ENCODE measurements around the gene SLC9C1. TPM values are rescaled to one million over a fixed set of nuclear protein-coding genes. Genes with fewer than 3 reads are reported as not detected.

The SLC9C1 gene
- total RNA-seq, 4 donors from 2014 or later = not detected

GRCh38 chr3:112117841-112118571, 176.0 kb downstream of the SLC9C1 start:
- Histone ChIP-seq H3K36me3 (no peaks in the 10 kb centered on the region), H3K9me3 (no peaks in the 10 kb centered on the region), H3K4me1 (no peaks in the 10 kb centered on the region), H3K4me3 (no peak overlapping the region), H3K27ac (no peak overlapping the region), H3K27me3 (no peaks in the 10 kb centered on the region)
- intact Hi-C loops (cut with DNase I; ENCODE audit: low total_unique reads) = no loop called here
- peak; percentile 24 for DNase-seq
- 83 to 85% methylated on average over 1 to 4 of the region's 4 CpGs for WGBS, 2 donors (ENCODE audit: low coverage in 1 of 2)
- TF ChIP-seq EP300 (IDR thresholded peaks at IDR 0.05; ENCODE audit: low read depth) (no peak), CTCF (IDR thresholded peaks at IDR 0.05) (no peak), POLR2A (IDR thresholded peaks at IDR 0.05) (no peak)
- in situ Hi-C loops (cut with MboI; ENCODE audit: low pct_ligation_motif_present in 1 of 4, low pct_unique_long_range_greater_than_20kb in 1 of 4, low sequenced_read_pairs in 3 of 4) = loop anchor here in 2 of 4 donors (25.0 kb wide), 3 partner anchors 169 to 869 kb away; partner anchors contain the start of genes CD200R1 (in 1 of the 2), GTPBP8 (in 1 of the 2) and SLC9C1 (in 1 of the 2)

DNA sequence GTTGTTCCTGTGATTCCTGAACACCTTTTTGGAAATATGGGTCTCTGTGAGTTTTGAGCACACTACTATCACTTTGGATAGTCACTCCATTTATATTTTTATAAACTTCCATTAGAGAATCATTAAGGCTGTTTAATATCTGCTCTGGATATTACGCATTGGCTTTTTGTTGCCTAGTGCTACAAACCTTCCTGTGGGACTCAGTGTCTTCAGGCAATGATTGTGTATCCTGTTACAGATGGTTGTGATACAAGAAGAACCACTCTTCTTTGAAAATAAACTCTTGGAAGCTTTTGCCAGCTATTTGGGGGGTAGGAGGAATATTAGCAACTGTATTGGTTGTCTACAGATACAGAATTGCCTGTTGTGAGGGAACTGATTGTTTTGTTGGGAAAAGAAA, 176.6 kb downstream of the SLC9C1 start:
- Histone ChIP-seq H3K4me1 (no peaks in the 10 kb centered on the region), H3K36me3 (no peaks in the 10 kb centered on the region), H3K4me3 (no peak overlapping the region), H3K9me3 (no peaks in the 10 kb centered on the region), H3K27ac (no peak overlapping the region), H3K27me3 (no peaks in the 10 kb centered on the region)
- 93 to 100% methylated on average over 1 of the region's 1 CpG for WGBS, 2 donors (ENCODE audit: low coverage in 1 of 2)
- in situ Hi-C loops (cut with MboI; ENCODE audit: low pct_ligation_motif_present in 1 of 4, low pct_unique_long_range_greater_than_20kb in 1 of 4, low sequenced_read_pairs in 3 of 4) = loop anchor here in 2 of 4 donors (25.0 kb wide), 3 partner anchors 170 to 870 kb away; partner anchors contain the start of genes CD200R1 (in 1 of the 2), GTPBP8 (in 1 of the 2) and SLC9C1 (in 1 of the 2)
- intact Hi-C loops (cut with DNase I; ENCODE audit: low total_unique reads) = no loop called here
- TF ChIP-seq CTCF (IDR thresholded peaks at IDR 0.05) (no peak), POLR2A (IDR thresholded peaks at IDR 0.05) (no peak), POLR2AphosphoS5 (IDR thresholded peaks at IDR 0.05) (no peak), EP300 (IDR thresholded peaks at IDR 0.05; ENCODE audit: low read depth) (no peak)
- DNase-seq = no peak

- WGBS, 2 donors (ENCODE audit: low coverage in 1 of 2) = 68 to 81% methylated on average over 9 to 13 of the region's 13 CpGs
- TF ChIP-seq EP300 (IDR thresholded peaks at IDR 0.05; ENCODE audit: low read depth) (no peak), POLR2A (IDR thresholded peaks at IDR 0.05) (no peak), CTCF (IDR thresholded peaks at IDR 0.05) (no peak), POLR2AphosphoS5 (IDR thresholded peaks at IDR 0.05) (no peak)
- no peaks in the 10 kb centered on the region for H3K9me3 ChIP-seq
- no peaks in the 10 kb centered on the region for H3K4me1 ChIP-seq
- H3K27me3 ChIP-seq = no peaks in the 10 kb centered on the region
- DNase-seq = no peak
- H3K27ac ChIP-seq = no peak overlapping the region
- no peak overlapping the region for H3K4me3 ChIP-seq
- intact Hi-C loops (cut with DNase I; ENCODE audit: low total_unique reads) = no loop called here
- in situ Hi-C loops (cut with MboI; ENCODE audit: low pct_ligation_motif_present in 1 of 4, low pct_unique_long_range_greater_than_20kb in 1 of 4, low sequenced_read_pairs in 3 of 4) = loop anchor here in 2 of 4 donors (25.0 kb wide), 3 partner anchors 171 to 871 kb away; partner anchors contain the start of genes CD200R1 (in 1 of the 2), GTPBP8 (in 1 of the 2) and SLC9C1 (in 1 of the 2)
- H3K36me3 ChIP-seq = no peaks in the 10 kb centered on the region
Observed at GRCh38 chr3:112116748-112117186, 177.2 kb downstream of the SLC9C1 start.

- 87% methylated on average over 5 to 6 of the region's 6 CpGs for WGBS, 2 donors (ENCODE audit: low coverage in 1 of 2)
- in situ Hi-C loops (cut with MboI; ENCODE audit: low pct_ligation_motif_present in 1 of 4, low pct_unique_long_range_greater_than_20kb in 1 of 4, low sequenced_read_pairs in 3 of 4) = loop anchor here in 2 of 4 donors (25.0 kb wide), 3 partner anchors 171 to 871 kb away; partner anchors contain the start of genes CD200R1 (in 1 of the 2), GTPBP8 (in 1 of the 2) and SLC9C1 (in 1 of the 2)
Observed at GRCh38 chr3:112115806-112116383, 178.1 kb downstream of the SLC9C1 start.

More at GRCh38 chr3:112115806-112116383, 178.1 kb downstream of the SLC9C1 start:
- Histone ChIP-seq H3K27me3 (no peaks in the 10 kb centered on the region), H3K4me1 (no peaks in the 10 kb centered on the region), H3K9me3 (no peaks in the 10 kb centered on the region), H3K4me3 (no peak overlapping the region), H3K27ac (no peak overlapping the region), H3K36me3 (no peaks in the 10 kb centered on the region)
- intact Hi-C loops (cut with DNase I; ENCODE audit: low total_unique reads) = no loop called here
- DNase-seq = no peak
- TF ChIP-seq POLR2AphosphoS5 (IDR thresholded peaks at IDR 0.05) (no peak), CTCF (IDR thresholded peaks at IDR 0.05) (no peak), EP300 (IDR thresholded peaks at IDR 0.05; ENCODE audit: low read depth) (no peak)
